SK-N-SH treated with all-trans-retinoic acid at 6 μM for 48 hours (cell line): ENCODE data around the gene MYH3.

Experiments
- ATAC-seq: fragments of 200-7000 bp; cut with Tn5 transposase; 3 replicates; pipeline ENCODE4 v1.9.1; 2020; ENCODE audit warnings: mild to moderate bottlenecking, moderate library complexity
- ARNTL ChIP-seq: fragments of 450-650 bp; formaldehyde crosslinking; IDR thresholded peaks from 2 replicates; pipeline ENCODE4 v1.5.0; 2020; ENCODE audit warnings: low read depth, mild to moderate bottlenecking, moderate library complexity, borderline replicate concordance
- BACH2 ChIP-seq: fragments of 250-450 bp; sonication (Bioruptor Pico); IDR thresholded peaks from 2 replicates; pipeline ENCODE4 v1.9.0; 2021; ENCODE audit warnings: mild to moderate bottlenecking, borderline replicate concordance
- CREB5 ChIP-seq: fragments of 250-450 bp; sonication (Bioruptor Pico); IDR thresholded peaks from 2 replicates; pipeline ENCODE4 v1.5.1; 2020; ENCODE audit warnings: low read depth, mild to moderate bottlenecking, moderate library complexity
- CSDC2 ChIP-seq: fragments of 250-450 bp; sonication (Bioruptor Pico); IDR thresholded peaks from 2 replicates; pipeline ENCODE4 v1.5.0; 2020; ENCODE audit warnings: mild to moderate bottlenecking, moderate library complexity
- CSRNP3 ChIP-seq: fragments of 250-450 bp; sonication (Bioruptor Pico); IDR thresholded peaks from 2 replicates; pipeline ENCODE4 v1.5.1; 2021; ENCODE audit warnings: mild to moderate bottlenecking, moderate library complexity
- ESRRG ChIP-seq: fragments of 250-450 bp; sonication (Bioruptor Pico); IDR thresholded peaks from 2 replicates; pipeline ENCODE4 v1.6.1; 2021; ENCODE audit warnings: mild to moderate bottlenecking
- ISL1 ChIP-seq: fragments of 250-450 bp; sonication (Bioruptor Pico); IDR thresholded peaks from 2 replicates; pipeline ENCODE4 v2.1.2; 2022; ENCODE audit warnings: mild to moderate bottlenecking, moderate library complexity
- OSR1 ChIP-seq: fragments of 250-450 bp; sonication (Bioruptor Pico); IDR thresholded peaks from 2 replicates; pipeline ENCODE4 v1.8.0; 2022; ENCODE audit warnings: moderate library complexity, mild to moderate bottlenecking, inconsistent platforms
- PATZ1 ChIP-seq: fragments of 250-450 bp; sonication (Bioruptor Pico); IDR thresholded peaks from 2 replicates; pipeline ENCODE4 v1.8.0; 2020; ENCODE audit warnings: mild to moderate bottlenecking, moderate library complexity, borderline replicate concordance
- POU6F1 ChIP-seq: fragments of 250-450 bp; sonication (Bioruptor Pico); IDR thresholded peaks from 2 replicates; pipeline ENCODE4 v1.8.0; 2021; ENCODE audit warnings: low read depth, mild to moderate bottlenecking, moderate library complexity, borderline replicate concordance
- PPARA ChIP-seq: fragments of 250-450 bp; sonication (Bioruptor Pico); IDR thresholded peaks from 2 replicates; pipeline ENCODE4 v1.5.0; 2020; ENCODE audit warnings: mild to moderate bottlenecking, borderline replicate concordance
- RARB ChIP-seq: fragments of 250-450 bp; sonication (Bioruptor Pico); IDR thresholded peaks from 2 replicates; pipeline ENCODE4 v1.8.0; 2021; ENCODE audit warnings: mild to moderate bottlenecking, moderate library complexity
- SNAI2 ChIP-seq: fragments of 250-450 bp; sonication (Bioruptor Pico); IDR thresholded peaks from 2 replicates; pipeline ENCODE4 v1.5.0; 2020; ENCODE audit warnings: mild to moderate bottlenecking, moderate library complexity
- TCF4 ChIP-seq: fragments of 250-450 bp; sonication (Bioruptor Pico); IDR thresholded peaks from 2 replicates; pipeline ENCODE4 v1.8.0; 2021; ENCODE audit warnings: mild to moderate bottlenecking, moderate library complexity, borderline replicate concordance
- TOX ChIP-seq: fragments of 250-450 bp; sonication (Bioruptor Pico); IDR thresholded peaks from 2 replicates; pipeline ENCODE4 v1.8.0; 2021; ENCODE audit warnings: mild to moderate bottlenecking, moderate library complexity, borderline replicate concordance
- ZC3H10 ChIP-seq: fragments of 250-450 bp; sonication (Bioruptor Pico); IDR thresholded peaks from 2 replicates; pipeline ENCODE4 v1.5.1; 2021; ENCODE audit warnings: mild to moderate bottlenecking, moderate library complexity
- ZFP3 ChIP-seq: fragments of 250-450 bp; sonication (Bioruptor Pico); IDR thresholded peaks from 2 replicates; pipeline ENCODE4 v1.5.0; 2020; ENCODE audit warnings: mild to moderate bottlenecking, moderate library complexity
- ZFP30 ChIP-seq: fragments of 450-650 bp; formaldehyde crosslinking; IDR thresholded peaks from 2 replicates; pipeline ENCODE4 v1.5.0; 2022; ENCODE audit warnings: mild to moderate bottlenecking, moderate library complexity
- ZNF565 ChIP-seq: fragments of 450-650 bp; formaldehyde crosslinking; conservative IDR thresholded peaks from 2 replicates; pipeline ENCODE4 v1.5.0; 2020; ENCODE audit warnings: low read depth, mild to moderate bottlenecking, moderate library complexity
- ZNF70 ChIP-seq: fragments of 450-650 bp; formaldehyde crosslinking; IDR thresholded peaks from 2 replicates; pipeline ENCODE4 v1.5.0; 2020; ENCODE audit warnings: mild to moderate bottlenecking, moderate library complexity
- ZNF8 ChIP-seq: fragments of 450-650 bp; formaldehyde crosslinking; IDR thresholded peaks from 2 replicates; pipeline ENCODE4 v1.5.0; 2020; ENCODE audit warnings: mild to moderate bottlenecking, moderate library complexity

The MYH3 gene

GRCh38 chr17:10616502-10617119, 40.5 kb downstream of the MYH3 start (continued):
- TF ChIP-seq RARB (CRISPR knock-in tag), result no peak
- no peak for TF ChIP-seq ZFP3 (CRISPR knock-in tag)

GRCh38 chr17:10614536-10615155, 42.5 kb downstream of the MYH3 start:
- peak; percentile 67 for ATAC-seq
- TF ChIP-seq RARB (CRISPR knock-in tag) (no peak), PATZ1 (CRISPR knock-in tag) (no peak), CSRNP3 (no peak), ISL1 (no peak), PPARA (CRISPR knock-in tag) (no peak), ZNF70 (CRISPR knock-in tag) (no peak), ARNTL (CRISPR knock-in tag) (no peak), CSDC2 (CRISPR knock-in tag) (no peak), OSR1 (CRISPR knock-in tag) (no peak), ESRRG (CRISPR knock-in tag) (no peak), TOX (CRISPR knock-in tag) (no peak), ZNF565 (no peak)

- ATAC-seq, result 0 out of 3 replicates have a peak, but pooled peaks have one; percentile 6
- TF ChIP-seq ZNF70 (CRISPR knock-in tag) (no peak), BACH2 (no peak), SNAI2 (CRISPR knock-in tag) (no peak), CSDC2 (CRISPR knock-in tag) (no peak), CREB5 (CRISPR knock-in tag) (no peak), ZFP30 (no peak), POU6F1 (no peak), ZNF8 (CRISPR knock-in tag) (no peak), ZC3H10 (CRISPR knock-in tag) (no peak), ZFP3 (CRISPR knock-in tag) (no peak), ARNTL (CRISPR knock-in tag) (no peak), PPARA (CRISPR knock-in tag) (no peak), ZNF565 (no peak), ISL1 (no peak), TCF4 (CRISPR knock-in tag) (no peak)
Measured at GRCh38 chr17:10613775-10614513, 43.2 kb downstream of the MYH3 start.
